GM23338 (cell line): ENCODE data around the gene SLC25A44.

Source experiments
- CREB1 ChIP-seq: fragments of 250-450 bp; sonication (Bioruptor Pico); IDR thresholded peaks from 2 replicates; pipeline ENCODE4 v1.5.0; 2020; ENCODE audit warnings: low read depth, mild to moderate bottlenecking, moderate library complexity
- CTCF ChIP-seq, 2 experiments: fragments of 200-600 bp in 1 of 2; sonication (generic) in 1 of 2; conservative IDR thresholded peaks; 2 replicates each; pipeline versions ENCODE4 v1.5.1 to v1.6.1; 2016 to 2017; ENCODE audit warnings: antibody characterized with exemption in 2 of 2, low read depth in 2 of 2, mild to moderate bottlenecking in 2 of 2, moderate library complexity in 1 of 2
- ETS1 ChIP-seq: IDR thresholded peaks from 2 replicates; pipeline ENCODE4 v1.6.1; 2016; ENCODE audit warnings: antibody characterized with exemption
- EZH2 ChIP-seq: fragments of 200-600 bp; sonication (generic); IDR thresholded peaks from one replicate; pipeline ENCODE4 v1.8.0; 2017; ENCODE audit warnings: antibody characterized with exemption, mild to moderate bottlenecking, low read depth; ENCODE audit not compliant: unreplicated experiment
- EZH2phosphoT487 ChIP-seq: fragments of 200-600 bp; sonication (generic); IDR thresholded peaks from one replicate; pipeline ENCODE4 v1.8.1; 2018; ENCODE audit warnings: antibody characterized with exemption; ENCODE audit not compliant: unreplicated experiment
- JUNB ChIP-seq: IDR thresholded peaks from one replicate; pipeline ENCODE4 v1.6.1; 2016; ENCODE audit warnings: antibody characterized with exemption; ENCODE audit not compliant: unreplicated experiment
- POLR2AphosphoS5 ChIP-seq: IDR thresholded peaks from 2 replicates; pipeline ENCODE4 v1.6.1; 2016; ENCODE audit warnings: antibody characterized with exemption, low read depth
- REST ChIP-seq: IDR thresholded peaks from one replicate; pipeline ENCODE4 v1.6.1; 2018; ENCODE audit warnings: antibody characterized with exemption; ENCODE audit not compliant: unreplicated experiment
- STAT1 ChIP-seq: IDR thresholded peaks from one replicate; pipeline ENCODE4 v1.6.1; 2016; ENCODE audit warnings: antibody characterized with exemption; ENCODE audit not compliant: unreplicated experiment

GRCh38 chr1:156172696-156173470 is 21.0 kb upstream of the SLC25A44 start:
- TF ChIP-seq CTCF (conservative IDR thresholded peaks at IDR 0.05; ENCODE audit: low read depth in 2 of 2): peak; percentile 58 to 59
- TF ChIP-seq JUNB: no peak
- no peak for TF ChIP-seq EZH2
- TF ChIP-seq CREB1 (CRISPR knock-in tag): no peak
- no peak for TF ChIP-seq REST
- no peak for TF ChIP-seq POLR2AphosphoS5
- TF ChIP-seq EZH2phosphoT487: no peak
- TF ChIP-seq ETS1: no peak
- no peak for TF ChIP-seq STAT1
